ENCODE measurements around the gene LMOD2. TPM values are rescaled to one million over a fixed set of nuclear protein-coding genes. Genes with fewer than 3 reads are reported as not detected.

Gene LMOD2
- total and polyA plus RNA-seq, 9 of the 15 experiments (the other 6 are each of a cell fraction or from before 2014, with no cell fraction given) = 0.04 TPM; not detected in 8

DNA sequence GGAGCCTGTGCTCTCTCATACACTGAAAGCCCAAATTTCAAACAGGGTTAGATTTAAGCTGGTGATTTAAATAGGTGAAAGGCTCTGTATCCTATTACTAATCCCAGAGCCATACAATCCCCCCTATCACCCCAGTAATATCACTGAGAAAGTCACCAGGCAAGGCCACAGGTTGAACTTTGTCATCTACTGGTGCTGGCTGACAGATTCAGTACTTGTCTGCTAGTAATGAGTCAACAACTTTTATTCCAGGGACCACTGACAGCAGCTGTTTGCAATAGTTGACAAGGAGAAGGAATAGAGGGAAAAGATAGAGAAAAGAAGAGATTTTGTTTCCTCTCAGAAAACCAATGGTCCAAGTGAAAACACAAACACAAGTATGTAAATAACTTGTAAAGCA is 43.6 kb upstream of the LMOD2 start (continued):
- TF ChIP-seq MEIS2 (IDR thresholded peaks at IDR 0.05; ENCODE audit: partially characterized antibody) = peak; percentile 65
- TF ChIP-seq, protein P1, sequence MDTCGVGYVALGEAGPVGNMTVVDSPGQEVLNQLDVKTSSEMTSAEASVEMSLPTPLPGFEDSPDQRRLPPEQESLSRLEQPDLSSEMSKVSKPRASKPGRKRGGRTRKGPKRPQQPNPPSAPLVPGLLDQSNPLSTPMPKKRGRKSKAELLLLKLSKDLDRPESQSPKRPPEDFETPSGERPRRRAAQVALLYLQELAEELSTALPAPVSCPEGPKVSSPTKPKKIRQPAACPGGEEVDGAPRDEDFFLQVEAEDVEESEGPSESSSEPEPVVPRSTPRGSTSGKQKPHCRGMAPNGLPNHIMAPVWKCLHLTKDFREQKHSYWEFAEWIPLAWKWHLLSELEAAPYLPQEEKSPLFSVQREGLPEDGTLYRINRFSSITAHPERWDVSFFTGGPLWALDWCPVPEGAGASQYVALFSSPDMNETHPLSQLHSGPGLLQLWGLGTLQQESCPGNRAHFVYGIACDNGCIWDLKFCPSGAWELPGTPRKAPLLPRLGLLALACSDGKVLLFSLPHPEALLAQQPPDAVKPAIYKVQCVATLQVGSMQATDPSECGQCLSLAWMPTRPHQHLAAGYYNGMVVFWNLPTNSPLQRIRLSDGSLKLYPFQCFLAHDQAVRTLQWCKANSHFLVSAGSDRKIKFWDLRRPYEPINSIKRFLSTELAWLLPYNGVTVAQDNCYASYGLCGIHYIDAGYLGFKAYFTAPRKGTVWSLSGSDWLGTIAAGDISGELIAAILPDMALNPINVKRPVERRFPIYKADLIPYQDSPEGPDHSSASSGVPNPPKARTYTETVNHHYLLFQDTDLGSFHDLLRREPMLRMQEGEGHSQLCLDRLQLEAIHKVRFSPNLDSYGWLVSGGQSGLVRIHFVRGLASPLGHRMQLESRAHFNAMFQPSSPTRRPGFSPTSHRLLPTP (IDR thresholded peaks at IDR 0.05; ENCODE audit: borderline replicate concordance, extremely low read depth, insufficient read length) = no peak
- peak; percentile 47 for TF ChIP-seq PKNOX1 (IDR thresholded peaks at IDR 0.05)

- FAIRE-seq (no peak), ATAC-seq (no peak), DNase-seq (ENCODE audit: extremely low read depth in 1 of 4, low spot score in 3 of 4) (no peak)
- in situ Hi-C loops (cut with MboI) (no loop called here), intact Hi-C loops (cut with micrococcal nuclease) (no loop called here)
- 0 out of 2 replicates have a peak overlapping the region, but pooled peaks have one; percentile 11 for H2AFZ ChIP-seq (ENCODE audit: low read depth, low read length)
- ChIA-PET POLR2A (interaction anchor here (0.6 to 1.7 kb wide), 2 partner anchors 9 kb away, joined by 4 read pairs; no protein-coding TSS in a partner anchor), CTCF (ENCODE audit: low intra/inter-chr PET ratio) (no interaction called here)
- no peak overlapping the region for H3K4me3 ChIP-seq
- H3K27ac ChIP-seq (ENCODE audit: extremely low read depth, low read depth, low read length) = no peak overlapping the region
- no peaks in the 10 kb centered on the region for H4K20me1 ChIP-seq (replicated peaks; ENCODE audit: control insufficient read depth, insufficient read depth, low read length)
- no peaks in the 10 kb centered on the region for H3K9me3 ChIP-seq (replicated peaks; ENCODE audit: control insufficient read depth, insufficient read depth, low read depth, low read length)
- BruUV-seq (replicated peaks) = no TSS peak
- H3K4me2 ChIP-seq (ENCODE audit: insufficient read depth, low read length) = no peak overlapping the region
- no peaks in the 10 kb centered on the region for H3K36me3 ChIP-seq (ENCODE audit: control insufficient read depth, insufficient read depth, low read length)
- no peaks in the 10 kb centered on the region; a peak in 1 of 5 replicates for H3K4me1 ChIP-seq (replicated peaks in 1 of 2; ENCODE audit: control insufficient read depth in 2 of 2, insufficient read depth in 2 of 2, low read length in 2 of 2)
- H3K9me1 ChIP-seq (ENCODE audit: control insufficient read depth, insufficient read depth, low read length) = no peaks in the 10 kb centered on the region
- H3K9ac ChIP-seq (ENCODE audit: insufficient read depth in 1 of 2, low read depth in 2 of 2, low read length in 2 of 2) = no peak overlapping the region
- TF ChIP-seq TEAD4 (IDR thresholded peaks at IDR 0.05; ENCODE audit: low read length) = peak; percentile 53; the same call in 1 of the 2 replicates
- TF ChIP-seq TEAD4 (CRISPR knock-in tag; IDR thresholded peaks at IDR 0.05; ENCODE audit: borderline replicate concordance) = no peak
- no peak for TF ChIP-seq RB1 (IDR thresholded peaks at IDR 0.05; ENCODE audit: low read depth)
- TF ChIP-seq TAL1 (IDR thresholded peaks at IDR 0.05) = no peak
- no peak for TF ChIP-seq PKNOX1 (IDR thresholded peaks at IDR 0.05)
- TF ChIP-seq HMGXB4 (CRISPR knock-in tag; IDR thresholded peaks at IDR 0.05) = no peak
- 4% methylated on average over 2 of the region's 2 CpGs for WGBS (ENCODE audit: insufficient coverage, low coverage, missing lambda C conversion rate)
- H3K79me2 ChIP-seq (ENCODE audit: control insufficient read depth, insufficient read depth, low read length) = no peaks in the 10 kb centered on the region
- H3K27me3 ChIP-seq (ENCODE audit: control insufficient read depth in 2 of 2, insufficient read depth in 2 of 2, low read length in 2 of 2) = peaks cover 0 to 4% of the 10 kb centered on the region in 2 experiments; a peak in 1 of 5 replicates
Observed at GRCh38 chr7:123615344-123615743, 40.3 kb upstream of the LMOD2 start.
